Spleen (tissue), 7 donors: ENCODE measurements around the gene CD2BP2.

Experiments used
- POLR2A ChIP-seq, 3 donors: fragments of 450-650 bp; IDR thresholded peaks; one replicate each; pipeline ENCODE4 v1.5.1; 2017; ENCODE audit warnings: antibody characterized with exemption in 3 of 3, mild to moderate bottlenecking in 1 of 3
- POLR2AphosphoS5 ChIP-seq, 3 donors: sonication (generic); formaldehyde crosslinking; IDR thresholded peaks; one replicate each; pipeline ENCODE4 v1.5.1; 2017; ENCODE audit warnings: antibody characterized with exemption in 3 of 3
- TF ChIP-seq, protein P1 (sequence below), 11 experiments: fragments of 200-600 bp in 7 of 11; fragments of 450-650 bp in 4 of 11; sonication (generic) in 4 of 11; IDR thresholded peaks in 8 of 11; conservative IDR thresholded peaks in 3 of 11; 1 replicate in 7 of 11; 2 replicates in 4 of 11; pipeline versions ENCODE4 v1.4.0 to v1.8.0; 2016 to 2021; ENCODE audit warnings: antibody characterized with exemption in 11 of 11, inconsistent platforms in 4 of 11, mild to moderate bottlenecking in 1 of 11
- donor health status: DM: no; HTN: no; CAD: no; lungs with moderate emphysema.
- donor health status: DM: no; HTN: no; CAD: no.
- donor health status: DM: no; HTN: no; CAD: no.

DNA sequence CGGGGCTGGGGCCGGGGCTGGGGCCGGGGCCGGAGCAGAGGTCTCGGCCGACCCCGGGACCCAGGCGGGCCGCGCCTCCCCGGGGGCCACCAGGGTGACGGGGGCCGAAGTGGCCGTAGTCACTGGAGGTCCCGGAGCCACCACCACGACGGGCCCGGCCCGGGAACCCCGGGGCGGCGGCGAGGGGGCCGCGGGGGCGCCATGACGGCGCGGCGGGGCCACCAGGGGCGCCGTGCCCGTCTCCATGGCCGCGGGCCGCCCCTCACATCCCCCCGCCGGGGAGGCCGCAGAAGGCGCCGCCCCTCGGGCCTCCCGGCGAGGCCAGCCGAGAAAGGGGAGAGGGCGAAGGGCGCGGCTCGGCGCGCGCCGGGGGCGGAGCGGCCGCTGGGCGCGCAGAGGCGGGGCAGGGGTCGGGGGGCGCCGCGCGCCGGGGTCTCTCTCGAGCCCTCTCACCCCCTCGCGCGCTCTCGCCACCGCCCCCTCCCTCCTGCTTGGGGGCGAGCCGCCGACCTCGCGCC is 14.9 kb upstream of the CD2BP2 start:
- TF ChIP-seq POLR2A (IDR thresholded peaks at IDR 0.05), result no peak
- no peak for TF ChIP-seq POLR2AphosphoS5 (IDR thresholded peaks at IDR 0.05)
- TF ChIP-seq, protein P1, sequence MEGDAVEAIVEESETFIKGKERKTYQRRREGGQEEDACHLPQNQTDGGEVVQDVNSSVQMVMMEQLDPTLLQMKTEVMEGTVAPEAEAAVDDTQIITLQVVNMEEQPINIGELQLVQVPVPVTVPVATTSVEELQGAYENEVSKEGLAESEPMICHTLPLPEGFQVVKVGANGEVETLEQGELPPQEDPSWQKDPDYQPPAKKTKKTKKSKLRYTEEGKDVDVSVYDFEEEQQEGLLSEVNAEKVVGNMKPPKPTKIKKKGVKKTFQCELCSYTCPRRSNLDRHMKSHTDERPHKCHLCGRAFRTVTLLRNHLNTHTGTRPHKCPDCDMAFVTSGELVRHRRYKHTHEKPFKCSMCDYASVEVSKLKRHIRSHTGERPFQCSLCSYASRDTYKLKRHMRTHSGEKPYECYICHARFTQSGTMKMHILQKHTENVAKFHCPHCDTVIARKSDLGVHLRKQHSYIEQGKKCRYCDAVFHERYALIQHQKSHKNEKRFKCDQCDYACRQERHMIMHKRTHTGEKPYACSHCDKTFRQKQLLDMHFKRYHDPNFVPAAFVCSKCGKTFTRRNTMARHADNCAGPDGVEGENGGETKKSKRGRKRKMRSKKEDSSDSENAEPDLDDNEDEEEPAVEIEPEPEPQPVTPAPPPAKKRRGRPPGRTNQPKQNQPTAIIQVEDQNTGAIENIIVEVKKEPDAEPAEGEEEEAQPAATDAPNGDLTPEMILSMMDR (IDR thresholded peaks at IDR 0.05 in 8 of 11, conservative IDR thresholded peaks at IDR 0.05 in 3 of 11), result no peak
